DOHH2 (cell line): ENCODE measurements around the gene PHF14.

Experiments
- EZH2phosphoT487 ChIP-seq: fragments of 200-600 bp; sonication (generic); IDR thresholded peaks from 2 replicates; pipeline ENCODE4 v1.6.1; 2017; ENCODE audit warnings: borderline replicate concordance, mild to moderate bottlenecking, antibody characterized with exemption, low read length, moderate library complexity, mixed read lengths
- TF ChIP-seq, protein P1 (sequence below): fragments of 200-600 bp; sonication (generic); IDR thresholded peaks from one replicate; pipeline ENCODE4 v1.5.1; 2014; ENCODE audit warnings: antibody characterized with exemption, mild to moderate bottlenecking, low read depth, low read length; ENCODE audit not compliant: poor library complexity, severe bottlenecking

DNA sequence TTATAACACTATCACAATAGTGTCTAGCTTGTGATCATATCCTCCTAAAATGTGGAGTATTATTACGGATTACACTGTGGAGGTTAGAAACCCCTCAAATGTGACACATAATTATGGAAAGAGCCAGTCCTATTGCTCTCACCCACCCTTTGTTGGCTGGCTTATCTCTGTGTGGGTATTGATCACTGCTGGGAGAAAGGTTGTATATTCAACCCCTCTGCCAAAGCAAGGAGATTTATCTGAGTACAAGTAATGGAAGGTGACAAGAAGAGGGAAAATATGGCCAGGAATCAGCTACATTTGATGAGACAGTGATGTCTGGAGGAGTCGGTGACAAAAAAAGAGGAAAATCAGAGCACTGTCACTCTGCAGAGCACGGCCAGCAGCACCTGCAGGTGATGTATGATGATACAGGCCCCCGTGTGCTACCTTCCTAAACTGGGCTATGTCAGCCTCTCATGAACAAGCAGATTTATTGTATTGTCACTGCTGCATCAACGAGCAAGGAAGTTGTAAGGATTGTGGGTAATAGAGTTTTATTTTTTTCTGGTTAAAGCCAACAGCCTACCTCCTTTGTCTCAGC, 235.3 kb downstream of the PHF14 start:
- TF ChIP-seq, protein P1, sequence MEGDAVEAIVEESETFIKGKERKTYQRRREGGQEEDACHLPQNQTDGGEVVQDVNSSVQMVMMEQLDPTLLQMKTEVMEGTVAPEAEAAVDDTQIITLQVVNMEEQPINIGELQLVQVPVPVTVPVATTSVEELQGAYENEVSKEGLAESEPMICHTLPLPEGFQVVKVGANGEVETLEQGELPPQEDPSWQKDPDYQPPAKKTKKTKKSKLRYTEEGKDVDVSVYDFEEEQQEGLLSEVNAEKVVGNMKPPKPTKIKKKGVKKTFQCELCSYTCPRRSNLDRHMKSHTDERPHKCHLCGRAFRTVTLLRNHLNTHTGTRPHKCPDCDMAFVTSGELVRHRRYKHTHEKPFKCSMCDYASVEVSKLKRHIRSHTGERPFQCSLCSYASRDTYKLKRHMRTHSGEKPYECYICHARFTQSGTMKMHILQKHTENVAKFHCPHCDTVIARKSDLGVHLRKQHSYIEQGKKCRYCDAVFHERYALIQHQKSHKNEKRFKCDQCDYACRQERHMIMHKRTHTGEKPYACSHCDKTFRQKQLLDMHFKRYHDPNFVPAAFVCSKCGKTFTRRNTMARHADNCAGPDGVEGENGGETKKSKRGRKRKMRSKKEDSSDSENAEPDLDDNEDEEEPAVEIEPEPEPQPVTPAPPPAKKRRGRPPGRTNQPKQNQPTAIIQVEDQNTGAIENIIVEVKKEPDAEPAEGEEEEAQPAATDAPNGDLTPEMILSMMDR = no peak
- TF ChIP-seq EZH2phosphoT487 = no peak
